ENCODE data around the gene MEPCE. TPM values are rescaled to one million over a fixed set of nuclear protein-coding genes. Genes with fewer than 3 reads are reported as not detected.

The MEPCE gene
- total and polyA plus RNA-seq, 9 of the 15 experiments (the other 6 are each of a cell fraction or from before 2014, with no cell fraction given), result 10.9 to 76.3 (median 44.1) TPM

GRCh38 chr7:100472854-100473499 is 43.3 kb downstream of the MEPCE start (continued):
- TF ChIP-seq ZNF407 (IDR thresholded peaks at IDR 0.05; ENCODE audit: low read depth) (peak; percentile 55; the same call in 1 of the 2 replicates), UBTF (IDR thresholded peaks at IDR 0.05; ENCODE audit: borderline replicate concordance in 1 of 2, low read depth in 2 of 2, low read length in 2 of 2) (peak in 1 of 2 experiments; percentile 97; a peak in 3 of 4 replicates), JUND (IDR thresholded peaks at IDR 0.05; ENCODE audit: borderline replicate concordance, low read depth, low read length) (peak; percentile 88), JUND (tag; IDR thresholded peaks at IDR 0.05; ENCODE audit: borderline replicate concordance, low read depth, low read length) (peak; percentile 78; the same call in 1 of the 3 replicates), BCOR (IDR thresholded peaks at IDR 0.05) (peak; percentile 40; the same call in 1 of the 2 replicates), TAL1 (IDR thresholded peaks at IDR 0.05) (peak; percentile 50; the same call in 1 of the 2 replicates), ZNF707 (CRISPR knock-in tag; conservative IDR thresholded peaks at IDR 0.05) (no peak), HIVEP1 (CRISPR knock-in tag; IDR thresholded peaks at IDR 0.05) (peak; percentile 42; the same call in 1 of the 2 replicates), ARNT (IDR thresholded peaks at IDR 0.05) (no peak; a peak in 2 of 4 replicates), ZBTB26 (CRISPR knock-in tag; IDR thresholded peaks at IDR 0.05) (0 out of 2 replicates have a peak, but pooled peaks have one; percentile 31), PHB2 (IDR thresholded peaks at IDR 0.05; ENCODE audit: low read depth) (0 out of 2 replicates have a peak, but pooled peaks have one; percentile 8), MAFG (tag; conservative IDR thresholded peaks at IDR 0.05) (no peak), MCM3 (IDR thresholded peaks at IDR 0.05) (no peak), ZNF561 (CRISPR knock-in tag; conservative IDR thresholded peaks at IDR 0.05) (no peak), GABPA (tag; conservative IDR thresholded peaks at IDR 0.05; ENCODE audit: low read depth) (peak; percentile 81), GATA2 (CRISPR knock-in tag; IDR thresholded peaks at IDR 0.05) (peak; percentile 65; the same call in 1 of the 2 replicates)
